Left lung (tissue), 10 donors: ENCODE results near the gene DCAF10. TPM values are rescaled to one million over a fixed set of nuclear protein-coding genes. Genes with fewer than 3 reads are reported as not detected.

Experiments used
- ATAC-seq: fragments of 200-7000 bp; cut with Tn5 transposase; one replicate; pipeline ENCODE4 v1.9.1; 2020; ENCODE audit warnings: moderate library complexity
- DNase-seq, 4 donors: peaks; one replicate each; pipeline ENCODE4 v3.0.0-alpha.2; 2013 to 2020
- H3K27ac ChIP-seq, 2 donors: fragments of 200-600 bp; sonication (generic) in 1 of 2; one replicate each; pipeline versions ENCODE4 v1.5.0 to v1.8.0; 2020 to 2021
- H3K27me3 ChIP-seq, 2 donors: fragments of 200-600 bp; sonication (generic) in 1 of 2; one replicate each; pipeline versions ENCODE4 v1.5.0 to v1.8.0; 2020 to 2021
- H3K36me3 ChIP-seq, 2 donors: fragments of 200-600 bp; sonication (generic) in 1 of 2; one replicate each; pipeline versions ENCODE4 v1.5.0 to v1.8.0; 2020 to 2021
- H3K4me1 ChIP-seq, 2 donors: fragments of 200-600 bp; one replicate each; pipeline ENCODE4 v1.8.0; 2021
- H3K4me3 ChIP-seq, 2 donors: fragments of 200-600 bp; sonication (generic) in 1 of 2; one replicate each; pipeline versions ENCODE4 v1.5.0 to v1.8.0; 2020 to 2021; ENCODE audit warnings: mild to moderate bottlenecking in 1 of 2
- H3K9me3 ChIP-seq, 2 donors: fragments of 200-600 bp; sonication (generic) in 1 of 2; one replicate each; pipeline versions ENCODE4 v1.5.0 to v1.8.0; 2020 to 2021
- intact Hi-C, 2 donors: fragments of 100-400 bp; cut with DNase I; formaldehyde crosslinking; loops; one replicate each; pipeline versions ENCODE4 v1.11.2 to v1.14.2; 2022
- polyA plus RNA-seq, 6 donors: library from polyadenylated mRNA; unstranded; fragments of 120-200 nt; gene quantifications; one replicate each; pipeline ENCODE4 v1.2.1, GENCODE V29; 2013; ENCODE audit not compliant: insufficient read length in 6 of 6
- total RNA-seq, 2 donors: library from RNA; stranded (reverse); fragmentation: NEBNext Ultra II Directional; extraction: Animal tissue kit (Norgen Biotek cat#: 25700); gene quantifications; one replicate each; pipeline ENCODE4 v1.2.1, GENCODE V29; 2021
- TF ChIP-seq, protein P1 (sequence below), 2 donors: fragments of 200-600 bp; sonication (generic) in 1 of 2; IDR thresholded peaks; one replicate each; pipeline versions ENCODE4 v1.5.0 to v1.8.0; 2021; ENCODE audit warnings: antibody characterized with exemption in 2 of 2
- donor health status: DM: no; HTN: yes; CAD: no.
- donor health status: DM: no; HTN: no; CAD: no.

The DCAF10 gene
- total and polyA plus RNA-seq, 8 donors: 24.8 to 37.3 (median 31.0) TPM

DNA sequence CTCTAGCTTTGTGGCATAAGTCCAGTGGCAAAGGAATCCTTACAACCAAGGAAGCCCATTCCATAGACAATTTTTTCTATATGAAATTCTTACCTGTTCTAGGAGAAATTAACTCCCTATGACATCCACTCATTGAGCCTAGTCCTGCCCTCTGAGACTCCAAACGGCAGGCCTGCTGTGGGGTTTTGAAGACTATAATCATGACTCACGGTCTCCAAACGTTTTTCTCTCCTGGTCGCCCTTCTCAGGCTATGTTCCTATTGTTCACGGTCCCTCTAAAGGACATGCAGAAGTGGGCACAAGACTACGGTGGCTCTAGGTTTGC lies 16.3 kb upstream of the DCAF10 start:
- peaks cover 0 to 13% of the 10 kb centered on the region in 2 donors for H3K27me3 ChIP-seq
- intact Hi-C loops: no loop called here
- H3K4me1 ChIP-seq: peaks cover 5 to 35% of the 10 kb centered on the region in 2 donors
- H3K27ac ChIP-seq: peak overlapping the region; percentile 57 to 92
- H3K4me3 ChIP-seq: peak overlapping the region; percentile 89 to 91
- no peak for DNase-seq
- no peak for ATAC-seq
- TF ChIP-seq, protein P1, sequence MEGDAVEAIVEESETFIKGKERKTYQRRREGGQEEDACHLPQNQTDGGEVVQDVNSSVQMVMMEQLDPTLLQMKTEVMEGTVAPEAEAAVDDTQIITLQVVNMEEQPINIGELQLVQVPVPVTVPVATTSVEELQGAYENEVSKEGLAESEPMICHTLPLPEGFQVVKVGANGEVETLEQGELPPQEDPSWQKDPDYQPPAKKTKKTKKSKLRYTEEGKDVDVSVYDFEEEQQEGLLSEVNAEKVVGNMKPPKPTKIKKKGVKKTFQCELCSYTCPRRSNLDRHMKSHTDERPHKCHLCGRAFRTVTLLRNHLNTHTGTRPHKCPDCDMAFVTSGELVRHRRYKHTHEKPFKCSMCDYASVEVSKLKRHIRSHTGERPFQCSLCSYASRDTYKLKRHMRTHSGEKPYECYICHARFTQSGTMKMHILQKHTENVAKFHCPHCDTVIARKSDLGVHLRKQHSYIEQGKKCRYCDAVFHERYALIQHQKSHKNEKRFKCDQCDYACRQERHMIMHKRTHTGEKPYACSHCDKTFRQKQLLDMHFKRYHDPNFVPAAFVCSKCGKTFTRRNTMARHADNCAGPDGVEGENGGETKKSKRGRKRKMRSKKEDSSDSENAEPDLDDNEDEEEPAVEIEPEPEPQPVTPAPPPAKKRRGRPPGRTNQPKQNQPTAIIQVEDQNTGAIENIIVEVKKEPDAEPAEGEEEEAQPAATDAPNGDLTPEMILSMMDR (IDR thresholded peaks at IDR 0.05): no peak
- H3K36me3 ChIP-seq: peaks cover 0 to 42% of the 10 kb centered on the region in 2 donors
- H3K9me3 ChIP-seq: no peaks in the 10 kb centered on the region

DNA sequence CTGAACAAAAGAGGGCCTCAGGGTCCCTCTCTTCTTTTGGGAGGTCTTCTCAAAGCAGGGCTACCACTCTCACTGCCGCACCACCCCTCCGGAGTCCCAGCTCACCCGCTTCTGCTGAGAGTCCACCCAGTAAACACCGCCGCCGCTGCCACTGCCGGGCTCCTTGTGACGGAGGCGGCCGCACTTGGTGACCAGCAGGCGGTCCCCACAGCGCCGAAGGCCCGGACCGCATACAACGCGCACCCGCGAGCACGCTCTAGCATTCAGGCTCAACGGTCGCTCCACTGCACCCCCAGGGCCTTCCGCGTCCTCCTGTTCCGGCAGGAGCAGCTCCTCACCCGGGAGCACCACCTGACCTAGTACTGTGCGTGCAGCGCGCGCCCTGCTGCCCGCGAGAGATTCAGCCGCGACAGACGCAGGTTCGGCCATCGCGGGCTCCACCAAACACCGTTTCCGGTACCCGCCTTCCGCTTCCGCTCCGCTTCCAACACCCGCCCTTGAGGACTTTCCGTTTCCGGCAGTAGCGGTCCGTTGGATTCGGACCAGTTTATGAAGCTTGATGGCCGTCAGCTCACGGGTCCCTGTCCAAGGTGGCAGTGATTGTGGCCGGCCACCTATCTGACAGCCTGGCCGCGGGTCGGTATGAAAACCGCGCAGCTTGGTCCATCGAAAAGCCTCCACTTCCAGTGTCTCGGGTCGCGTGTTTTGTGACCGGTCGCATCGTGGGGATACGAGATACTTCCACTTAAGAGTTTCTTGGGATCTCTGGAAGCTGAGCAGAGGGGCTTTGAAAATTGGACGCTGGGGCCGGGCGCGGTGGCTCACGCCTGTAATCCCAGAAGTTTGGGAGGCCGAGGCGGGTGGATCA lies 15.7 kb upstream of the DCAF10 start, which contains the start of gene EXOSC3:
Gene EXOSC3 (minus strand): TSS at position 449 of the 868 bp plus-strand sequence. CDS start 20 bp downstream, at position 429.
- Histone ChIP-seq H3K9me3 (no peaks in the 10 kb centered on the region), H3K4me1 (peaks cover 5 to 35% of the 10 kb centered on the region in 2 donors), H3K27ac (peak within 1 kb of the TSS; percentile 57 to 92), H3K36me3 (peaks cover 0 to 36% of the 10 kb centered on the region in 2 donors), H3K27me3 (peaks cover 0 to 13% of the 10 kb centered on the region in 2 donors), H3K4me3 (peak within 1 kb of the TSS; percentile 89 to 91)
- intact Hi-C loops: no loop called here
- ATAC-seq: peak; percentile 97
- peak; percentile 87 to 96 (median 92) for DNase-seq
- TF ChIP-seq, protein P1 (IDR thresholded peaks at IDR 0.05): peak in 1 of 2 donors; percentile 12

DNA sequence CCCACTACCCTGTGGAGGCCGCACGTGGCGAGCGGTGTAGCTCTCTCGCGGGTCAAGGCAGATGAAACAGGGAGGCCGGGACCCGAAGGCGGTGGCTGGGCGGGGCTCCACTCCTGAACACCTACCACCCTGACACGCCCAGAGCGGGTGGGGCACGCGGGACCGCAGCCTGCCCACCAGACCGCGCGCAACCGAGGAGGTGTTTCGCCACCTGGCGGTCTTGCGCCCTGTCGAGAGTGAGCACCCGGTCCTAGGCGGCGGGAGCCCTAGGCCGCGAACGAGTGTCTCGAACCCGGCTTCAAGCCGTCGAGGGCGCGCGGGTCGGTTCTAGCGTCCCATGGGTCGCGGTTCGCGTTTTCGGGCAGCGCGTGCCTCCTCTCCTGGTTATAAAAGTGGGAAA lies 13.5 kb upstream of the DCAF10 start:
- peak overlapping the region in 1 of 2 donors; percentile 74 for H3K27ac ChIP-seq
- peak in 1 of 4 donors; percentile 72 for DNase-seq
- intact Hi-C loops: no loop called here
- H3K9me3 ChIP-seq: no peaks in the 10 kb centered on the region
- peaks cover 0 to 14% of the 10 kb centered on the region in 2 donors for H3K36me3 ChIP-seq
- TF ChIP-seq, protein P1 (IDR thresholded peaks at IDR 0.05): no peak
- H3K27me3 ChIP-seq: peaks cover 0 to 13% of the 10 kb centered on the region in 2 donors
- no peak for ATAC-seq
- peaks cover 5 to 28% of the 10 kb centered on the region in 2 donors for H3K4me1 ChIP-seq
- no peak overlapping the region for H3K4me3 ChIP-seq

DNA sequence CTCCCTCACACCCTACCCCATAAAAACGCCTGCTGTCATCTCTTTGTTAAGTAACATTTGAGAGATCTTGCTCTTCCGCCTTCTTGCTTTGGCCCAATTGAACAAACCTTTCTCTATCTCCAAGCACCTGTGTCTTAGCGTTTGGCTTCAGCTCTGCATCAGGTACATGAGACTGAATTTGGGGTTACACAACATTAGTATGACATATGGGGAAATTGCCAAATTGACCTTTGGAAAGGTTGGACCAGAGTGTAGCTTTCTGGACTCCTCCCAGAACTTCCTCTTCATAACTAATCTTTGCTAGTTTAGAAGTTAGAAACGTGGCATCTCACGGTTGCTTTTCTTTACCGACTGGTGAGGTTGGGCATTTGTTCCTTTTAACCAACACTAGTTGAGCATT lies 12.3 kb upstream of the DCAF10 start:
- Histone ChIP-seq H3K9me3 (no peaks in the 10 kb centered on the region), H3K4me1 (peaks cover 5 to 17% of the 10 kb centered on the region in 2 donors), H3K27ac (peak overlapping the region in 1 of 2 donors; percentile 74), H3K36me3 (peaks cover 0 to 1% of the 10 kb centered on the region in 2 donors), H3K4me3 (no peak overlapping the region), H3K27me3 (peaks cover 0 to 13% of the 10 kb centered on the region in 2 donors)
- intact Hi-C loops: no loop called here
- DNase-seq: no peak
- no peak for ATAC-seq
- TF ChIP-seq, protein P1 (IDR thresholded peaks at IDR 0.05): no peak

DNA sequence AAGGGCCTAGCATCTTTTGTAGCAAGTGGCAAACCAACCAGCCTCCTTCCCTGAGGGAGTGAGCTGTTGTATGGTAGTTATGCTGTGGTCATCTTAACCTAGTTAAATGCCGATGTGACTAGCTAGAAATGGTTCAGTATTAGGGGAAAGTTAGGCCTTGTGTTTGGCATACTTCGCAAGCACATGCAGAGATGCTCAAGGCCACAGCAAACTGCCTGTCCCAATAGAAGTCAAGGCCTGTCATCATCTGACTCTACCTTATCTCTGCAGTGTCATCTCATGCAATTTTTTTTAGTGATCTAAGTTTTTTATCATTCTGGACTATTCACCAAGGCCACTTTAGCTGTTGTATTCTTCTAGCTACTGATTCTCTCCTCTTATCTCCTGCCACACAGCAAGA lies 10.5 kb upstream of the DCAF10 start:
- no peaks in the 10 kb centered on the region for H3K9me3 ChIP-seq
- no peak for DNase-seq
- H3K27ac ChIP-seq: no peak overlapping the region
- no peak for ATAC-seq
- TF ChIP-seq, protein P1 (IDR thresholded peaks at IDR 0.05): no peak
- H3K27me3 ChIP-seq: peaks cover 0 to 13% of the 10 kb centered on the region in 2 donors
- H3K4me3 ChIP-seq: no peak overlapping the region
- H3K4me1 ChIP-seq: peaks cover 0 to 5% of the 10 kb centered on the region in 2 donors
- intact Hi-C loops: no loop called here
- H3K36me3 ChIP-seq: no peaks in the 10 kb centered on the region
